ENCODE data around the gene ITGBL1. TPM values are rescaled to one million over a fixed set of nuclear protein-coding genes. Genes with fewer than 3 reads are reported as not detected.

The ITGBL1 gene
- total and polyA plus RNA-seq, 2 experiments from 2014 or later: 0.29 TPM; not detected in 1

DNA sequence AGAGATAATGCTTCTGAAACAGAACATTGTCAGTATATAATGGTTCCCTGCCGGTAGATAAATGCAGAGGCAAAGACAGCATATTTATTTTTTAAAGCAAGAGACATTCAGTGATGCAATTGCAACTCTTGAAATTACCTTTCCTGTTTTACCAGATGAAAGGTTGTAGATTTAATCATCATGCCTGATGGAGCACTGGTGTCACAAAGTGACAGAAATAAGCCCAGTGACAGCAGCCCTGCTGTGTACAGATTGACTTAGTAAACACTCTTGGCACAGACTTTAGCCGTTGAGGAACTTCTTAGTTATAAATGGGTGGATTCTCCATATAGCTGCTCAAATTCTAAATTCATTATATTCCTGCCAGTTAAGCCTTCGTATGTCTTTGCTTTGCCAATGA, 172.5 kb downstream of the ITGBL1 start:
- Histone ChIP-seq H3K4me1 (ENCODE audit: insufficient read depth) (peaks cover 11% of the 10 kb centered on the region), H3K4me3 (no peak overlapping the region), H2AFZ (no peak overlapping the region), H3F3A (replicated peaks; ENCODE audit: low read depth) (no peaks in the 10 kb centered on the region), H4K20me1 (replicated peaks; ENCODE audit: insufficient read depth) (no peaks in the 10 kb centered on the region), H3K27ac (ENCODE audit: low read depth) (no peak overlapping the region), H3K4me2 (no peak overlapping the region), H3K36me3 (ENCODE audit: insufficient read depth) (no peaks in the 10 kb centered on the region), H3K9me2 (ENCODE audit: insufficient read depth) (no peaks in the 10 kb centered on the region), H3K79me2 (replicated peaks; ENCODE audit: insufficient read depth) (no peaks in the 10 kb centered on the region), H3K27me3 (ENCODE audit: insufficient read depth) (no peaks in the 10 kb centered on the region)
- no peak for ATAC-seq
- peaks cover 3% of the 10 kb centered on the region for H3K27me3 Mint-ChIP-seq (ENCODE audit: insufficient read depth, low read depth, poor library complexity)
- H3K4me3 Mint-ChIP-seq: no peak overlapping the region
- H3K27ac Mint-ChIP-seq: no peak overlapping the region
- H3K4me1 Mint-ChIP-seq: peaks cover 21% of the 10 kb centered on the region
- H3K9me3 Mint-ChIP-seq: no peaks in the 10 kb centered on the region
- no peak for DNase-seq (ENCODE audit: low spot score)
- H3K36me3 Mint-ChIP-seq (ENCODE audit: low read depth): no peaks in the 10 kb centered on the region
- TF ChIP-seq ZNF114 (CRISPR knock-in tag; IDR thresholded peaks at IDR 0.05) (no peak), NANOG (IDR thresholded peaks at IDR 0.05; ENCODE audit: borderline replicate concordance) (no peak), EZH2phosphoT487 (IDR thresholded peaks at IDR 0.05; ENCODE audit: unreplicated experiment) (no peak), STAT1 (IDR thresholded peaks at IDR 0.05; ENCODE audit: unreplicated experiment) (no peak), ZNF331 (CRISPR knock-in tag; IDR thresholded peaks at IDR 0.05; ENCODE audit: low read depth) (no peak), EZH2 (IDR thresholded peaks at IDR 0.05; ENCODE audit: low read depth, unreplicated experiment) (no peak), POLR2AphosphoS5 (IDR thresholded peaks at IDR 0.05; ENCODE audit: low read depth) (no peak), JUNB (IDR thresholded peaks at IDR 0.05; ENCODE audit: unreplicated experiment) (no peak), CREB1 (CRISPR knock-in tag; IDR thresholded peaks at IDR 0.05; ENCODE audit: low read depth) (no peak)
- TF ChIP-seq, protein P1, sequence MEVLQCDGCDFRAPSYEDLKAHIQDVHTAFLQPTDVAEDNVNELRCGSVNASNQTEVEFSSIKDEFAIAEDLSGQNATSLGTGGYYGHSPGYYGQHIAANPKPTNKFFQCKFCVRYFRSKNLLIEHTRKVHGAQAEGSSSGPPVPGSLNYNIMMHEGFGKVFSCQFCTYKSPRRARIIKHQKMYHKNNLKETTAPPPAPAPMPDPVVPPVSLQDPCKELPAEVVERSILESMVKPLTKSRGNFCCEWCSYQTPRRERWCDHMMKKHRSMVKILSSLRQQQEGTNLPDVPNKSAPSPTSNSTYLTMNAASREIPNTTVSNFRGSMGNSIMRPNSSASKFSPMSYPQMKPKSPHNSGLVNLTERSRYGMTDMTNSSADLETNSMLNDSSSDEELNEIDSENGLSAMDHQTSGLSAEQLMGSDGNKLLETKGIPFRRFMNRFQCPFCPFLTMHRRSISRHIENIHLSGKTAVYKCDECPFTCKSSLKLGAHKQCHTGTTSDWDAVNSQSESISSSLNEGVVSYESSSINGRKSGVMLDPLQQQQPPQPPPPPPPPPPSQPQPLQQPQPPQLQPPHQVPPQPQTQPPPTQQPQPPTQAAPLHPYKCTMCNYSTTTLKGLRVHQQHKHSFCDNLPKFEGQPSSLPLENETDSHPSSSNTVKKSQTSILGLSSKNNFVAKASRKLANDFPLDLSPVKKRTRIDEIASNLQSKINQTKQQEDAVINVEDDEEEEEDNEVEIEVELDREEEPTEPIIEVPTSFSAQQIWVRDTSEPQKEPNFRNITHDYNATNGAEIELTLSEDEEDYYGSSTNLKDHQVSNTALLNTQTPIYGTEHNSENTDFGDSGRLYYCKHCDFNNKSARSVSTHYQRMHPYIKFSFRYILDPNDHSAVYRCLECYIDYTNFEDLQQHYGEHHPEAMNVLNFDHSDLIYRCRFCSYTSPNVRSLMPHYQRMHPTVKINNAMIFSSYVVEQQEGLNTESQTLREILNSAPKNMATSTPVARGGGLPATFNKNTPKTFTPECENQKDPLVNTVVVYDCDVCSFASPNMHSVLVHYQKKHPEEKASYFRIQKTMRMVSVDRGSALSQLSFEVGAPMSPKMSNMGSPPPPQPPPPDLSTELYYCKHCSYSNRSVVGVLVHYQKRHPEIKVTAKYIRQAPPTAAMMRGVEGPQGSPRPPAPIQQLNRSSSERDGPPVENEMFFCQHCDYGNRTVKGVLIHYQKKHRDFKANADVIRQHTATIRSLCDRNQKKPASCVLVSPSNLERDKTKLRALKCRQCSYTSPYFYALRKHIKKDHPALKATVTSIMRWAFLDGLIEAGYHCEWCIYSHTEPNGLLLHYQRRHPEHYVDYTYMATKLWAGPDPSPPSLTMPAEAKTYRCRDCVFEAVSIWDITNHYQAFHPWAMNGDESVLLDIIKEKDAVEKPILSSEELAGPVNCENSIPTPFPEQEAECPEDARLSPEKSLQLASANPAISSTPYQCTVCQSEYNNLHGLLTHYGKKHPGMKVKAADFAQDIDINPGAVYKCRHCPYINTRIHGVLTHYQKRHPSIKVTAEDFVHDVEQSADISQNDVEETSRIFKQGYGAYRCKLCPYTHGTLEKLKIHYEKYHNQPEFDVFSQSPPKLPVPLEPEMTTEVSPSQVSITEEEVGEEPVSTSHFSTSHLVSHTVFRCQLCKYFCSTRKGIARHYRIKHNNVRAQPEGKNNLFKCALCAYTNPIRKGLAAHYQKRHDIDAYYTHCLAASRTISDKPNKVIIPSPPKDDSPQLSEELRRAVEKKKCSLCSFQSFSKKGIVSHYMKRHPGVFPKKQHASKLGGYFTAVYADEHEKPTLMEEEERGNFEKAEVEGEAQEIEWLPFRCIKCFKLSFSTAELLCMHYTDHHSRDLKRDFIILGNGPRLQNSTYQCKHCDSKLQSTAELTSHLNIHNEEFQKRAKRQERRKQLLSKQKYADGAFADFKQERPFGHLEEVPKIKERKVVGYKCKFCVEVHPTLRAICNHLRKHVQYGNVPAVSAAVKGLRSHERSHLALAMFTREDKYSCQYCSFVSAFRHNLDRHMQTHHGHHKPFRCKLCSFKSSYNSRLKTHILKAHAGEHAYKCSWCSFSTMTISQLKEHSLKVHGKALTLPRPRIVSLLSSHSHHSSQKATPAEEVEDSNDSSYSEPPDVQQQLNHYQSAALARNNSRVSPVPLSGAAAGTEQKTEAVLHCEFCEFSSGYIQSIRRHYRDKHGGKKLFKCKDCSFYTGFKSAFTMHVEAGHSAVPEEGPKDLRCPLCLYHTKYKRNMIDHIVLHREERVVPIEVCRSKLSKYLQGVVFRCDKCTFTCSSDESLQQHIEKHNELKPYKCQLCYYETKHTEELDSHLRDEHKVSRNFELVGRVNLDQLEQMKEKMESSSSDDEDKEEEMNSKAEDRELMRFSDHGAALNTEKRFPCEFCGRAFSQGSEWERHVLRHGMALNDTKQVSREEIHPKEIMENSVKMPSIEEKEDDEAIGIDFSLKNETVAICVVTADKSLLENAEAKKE (CRISPR knock-in tag; IDR thresholded peaks at IDR 0.05): no peak
- TF ChIP-seq, protein P2, sequence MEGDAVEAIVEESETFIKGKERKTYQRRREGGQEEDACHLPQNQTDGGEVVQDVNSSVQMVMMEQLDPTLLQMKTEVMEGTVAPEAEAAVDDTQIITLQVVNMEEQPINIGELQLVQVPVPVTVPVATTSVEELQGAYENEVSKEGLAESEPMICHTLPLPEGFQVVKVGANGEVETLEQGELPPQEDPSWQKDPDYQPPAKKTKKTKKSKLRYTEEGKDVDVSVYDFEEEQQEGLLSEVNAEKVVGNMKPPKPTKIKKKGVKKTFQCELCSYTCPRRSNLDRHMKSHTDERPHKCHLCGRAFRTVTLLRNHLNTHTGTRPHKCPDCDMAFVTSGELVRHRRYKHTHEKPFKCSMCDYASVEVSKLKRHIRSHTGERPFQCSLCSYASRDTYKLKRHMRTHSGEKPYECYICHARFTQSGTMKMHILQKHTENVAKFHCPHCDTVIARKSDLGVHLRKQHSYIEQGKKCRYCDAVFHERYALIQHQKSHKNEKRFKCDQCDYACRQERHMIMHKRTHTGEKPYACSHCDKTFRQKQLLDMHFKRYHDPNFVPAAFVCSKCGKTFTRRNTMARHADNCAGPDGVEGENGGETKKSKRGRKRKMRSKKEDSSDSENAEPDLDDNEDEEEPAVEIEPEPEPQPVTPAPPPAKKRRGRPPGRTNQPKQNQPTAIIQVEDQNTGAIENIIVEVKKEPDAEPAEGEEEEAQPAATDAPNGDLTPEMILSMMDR (conservative IDR thresholded peaks at IDR 0.05; ENCODE audit: low read depth in 2 of 2): no peak
- TF ChIP-seq, protein P3, sequence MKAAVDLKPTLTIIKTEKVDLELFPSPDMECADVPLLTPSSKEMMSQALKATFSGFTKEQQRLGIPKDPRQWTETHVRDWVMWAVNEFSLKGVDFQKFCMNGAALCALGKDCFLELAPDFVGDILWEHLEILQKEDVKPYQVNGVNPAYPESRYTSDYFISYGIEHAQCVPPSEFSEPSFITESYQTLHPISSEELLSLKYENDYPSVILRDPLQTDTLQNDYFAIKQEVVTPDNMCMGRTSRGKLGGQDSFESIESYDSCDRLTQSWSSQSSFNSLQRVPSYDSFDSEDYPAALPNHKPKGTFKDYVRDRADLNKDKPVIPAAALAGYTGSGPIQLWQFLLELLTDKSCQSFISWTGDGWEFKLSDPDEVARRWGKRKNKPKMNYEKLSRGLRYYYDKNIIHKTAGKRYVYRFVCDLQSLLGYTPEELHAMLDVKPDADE (IDR thresholded peaks at IDR 0.05): no peak
- TF ChIP-seq, protein P4, sequence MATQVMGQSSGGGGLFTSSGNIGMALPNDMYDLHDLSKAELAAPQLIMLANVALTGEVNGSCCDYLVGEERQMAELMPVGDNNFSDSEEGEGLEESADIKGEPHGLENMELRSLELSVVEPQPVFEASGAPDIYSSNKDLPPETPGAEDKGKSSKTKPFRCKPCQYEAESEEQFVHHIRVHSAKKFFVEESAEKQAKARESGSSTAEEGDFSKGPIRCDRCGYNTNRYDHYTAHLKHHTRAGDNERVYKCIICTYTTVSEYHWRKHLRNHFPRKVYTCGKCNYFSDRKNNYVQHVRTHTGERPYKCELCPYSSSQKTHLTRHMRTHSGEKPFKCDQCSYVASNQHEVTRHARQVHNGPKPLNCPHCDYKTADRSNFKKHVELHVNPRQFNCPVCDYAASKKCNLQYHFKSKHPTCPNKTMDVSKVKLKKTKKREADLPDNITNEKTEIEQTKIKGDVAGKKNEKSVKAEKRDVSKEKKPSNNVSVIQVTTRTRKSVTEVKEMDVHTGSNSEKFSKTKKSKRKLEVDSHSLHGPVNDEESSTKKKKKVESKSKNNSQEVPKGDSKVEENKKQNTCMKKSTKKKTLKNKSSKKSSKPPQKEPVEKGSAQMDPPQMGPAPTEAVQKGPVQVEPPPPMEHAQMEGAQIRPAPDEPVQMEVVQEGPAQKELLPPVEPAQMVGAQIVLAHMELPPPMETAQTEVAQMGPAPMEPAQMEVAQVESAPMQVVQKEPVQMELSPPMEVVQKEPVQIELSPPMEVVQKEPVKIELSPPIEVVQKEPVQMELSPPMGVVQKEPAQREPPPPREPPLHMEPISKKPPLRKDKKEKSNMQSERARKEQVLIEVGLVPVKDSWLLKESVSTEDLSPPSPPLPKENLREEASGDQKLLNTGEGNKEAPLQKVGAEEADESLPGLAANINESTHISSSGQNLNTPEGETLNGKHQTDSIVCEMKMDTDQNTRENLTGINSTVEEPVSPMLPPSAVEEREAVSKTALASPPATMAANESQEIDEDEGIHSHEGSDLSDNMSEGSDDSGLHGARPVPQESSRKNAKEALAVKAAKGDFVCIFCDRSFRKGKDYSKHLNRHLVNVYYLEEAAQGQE (IDR thresholded peaks at IDR 0.05; ENCODE audit: unreplicated experiment): no peak

Measured in GM23338 (cell line).